Measurements from ENCODE around the gene ENTPD8.

DNA sequence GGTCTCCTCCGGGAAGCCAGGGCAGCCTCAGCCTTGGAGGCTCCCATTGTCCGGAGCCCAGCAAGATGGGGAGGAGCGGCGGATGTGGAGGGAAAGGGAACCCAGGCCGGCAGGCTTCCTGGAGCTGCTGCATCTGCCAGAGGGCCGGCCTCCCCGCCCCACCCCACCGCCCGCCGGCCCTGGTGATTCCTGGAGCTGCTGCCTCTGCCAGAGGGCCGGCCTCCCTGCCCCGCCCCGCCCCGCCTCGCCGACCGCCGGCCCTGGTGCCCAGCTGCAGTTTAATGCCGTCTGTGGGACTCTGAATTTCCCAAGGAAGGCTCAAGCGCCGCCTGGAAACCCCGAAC is 49.8 kb downstream of the ENTPD8 start:
- TF ChIP-seq PAX5 (IDR thresholded peaks at IDR 0.05; ENCODE audit: borderline replicate concordance, low read depth, low read length) (no peak), HCFC1 (IDR thresholded peaks at IDR 0.05; ENCODE audit: low read length) (no peak), POLR2AphosphoS5 (IDR thresholded peaks at IDR 0.05; ENCODE audit: low read length) (no peak), EZH2 (IDR thresholded peaks at IDR 0.05; ENCODE audit: borderline replicate concordance, control insufficient read depth, low read depth, low read length) (no peak), SP1 (IDR thresholded peaks at IDR 0.05; ENCODE audit: low read depth, low read length) (no peak), ATF3 (IDR thresholded peaks at IDR 0.05; ENCODE audit: borderline replicate concordance, extremely low read depth, low read depth, low read length) (no peak), RELA (IDR thresholded peaks at IDR 0.05; ENCODE audit: borderline replicate concordance, partially characterized antibody) (no peak), CREB1 (IDR thresholded peaks at IDR 0.05; ENCODE audit: low read depth) (no peak), GATAD2B (conservative IDR thresholded peaks at IDR 0.05; ENCODE audit: low read depth) (no peak), MEF2A (IDR thresholded peaks at IDR 0.05; ENCODE audit: insufficient read depth, low read depth, low read length) (no peak), FOXM1 (IDR thresholded peaks at IDR 0.05; ENCODE audit: low read depth, low read length) (no peak)
- TF ChIP-seq, protein P1, sequence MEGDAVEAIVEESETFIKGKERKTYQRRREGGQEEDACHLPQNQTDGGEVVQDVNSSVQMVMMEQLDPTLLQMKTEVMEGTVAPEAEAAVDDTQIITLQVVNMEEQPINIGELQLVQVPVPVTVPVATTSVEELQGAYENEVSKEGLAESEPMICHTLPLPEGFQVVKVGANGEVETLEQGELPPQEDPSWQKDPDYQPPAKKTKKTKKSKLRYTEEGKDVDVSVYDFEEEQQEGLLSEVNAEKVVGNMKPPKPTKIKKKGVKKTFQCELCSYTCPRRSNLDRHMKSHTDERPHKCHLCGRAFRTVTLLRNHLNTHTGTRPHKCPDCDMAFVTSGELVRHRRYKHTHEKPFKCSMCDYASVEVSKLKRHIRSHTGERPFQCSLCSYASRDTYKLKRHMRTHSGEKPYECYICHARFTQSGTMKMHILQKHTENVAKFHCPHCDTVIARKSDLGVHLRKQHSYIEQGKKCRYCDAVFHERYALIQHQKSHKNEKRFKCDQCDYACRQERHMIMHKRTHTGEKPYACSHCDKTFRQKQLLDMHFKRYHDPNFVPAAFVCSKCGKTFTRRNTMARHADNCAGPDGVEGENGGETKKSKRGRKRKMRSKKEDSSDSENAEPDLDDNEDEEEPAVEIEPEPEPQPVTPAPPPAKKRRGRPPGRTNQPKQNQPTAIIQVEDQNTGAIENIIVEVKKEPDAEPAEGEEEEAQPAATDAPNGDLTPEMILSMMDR (IDR thresholded peaks at IDR 0.05 in 2 of 3, conservative IDR thresholded peaks at IDR 0.05 in 1 of 3; ENCODE audit: control insufficient read depth in 2 of 3, extremely low read depth in 1 of 3, insufficient read depth in 1 of 3, low read depth in 3 of 3, low read length in 3 of 3), result no peak
- TF ChIP-seq, protein P2, sequence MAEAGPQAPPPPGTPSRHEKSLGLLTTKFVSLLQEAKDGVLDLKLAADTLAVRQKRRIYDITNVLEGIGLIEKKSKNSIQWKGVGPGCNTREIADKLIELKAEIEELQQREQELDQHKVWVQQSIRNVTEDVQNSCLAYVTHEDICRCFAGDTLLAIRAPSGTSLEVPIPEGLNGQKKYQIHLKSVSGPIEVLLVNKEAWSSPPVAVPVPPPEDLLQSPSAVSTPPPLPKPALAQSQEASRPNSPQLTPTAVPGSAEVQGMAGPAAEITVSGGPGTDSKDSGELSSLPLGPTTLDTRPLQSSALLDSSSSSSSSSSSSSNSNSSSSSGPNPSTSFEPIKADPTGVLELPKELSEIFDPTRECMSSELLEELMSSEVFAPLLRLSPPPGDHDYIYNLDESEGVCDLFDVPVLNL (IDR thresholded peaks at IDR 0.05; ENCODE audit: low read depth, low read length), result no peak
- TF ChIP-seq, protein P3, sequence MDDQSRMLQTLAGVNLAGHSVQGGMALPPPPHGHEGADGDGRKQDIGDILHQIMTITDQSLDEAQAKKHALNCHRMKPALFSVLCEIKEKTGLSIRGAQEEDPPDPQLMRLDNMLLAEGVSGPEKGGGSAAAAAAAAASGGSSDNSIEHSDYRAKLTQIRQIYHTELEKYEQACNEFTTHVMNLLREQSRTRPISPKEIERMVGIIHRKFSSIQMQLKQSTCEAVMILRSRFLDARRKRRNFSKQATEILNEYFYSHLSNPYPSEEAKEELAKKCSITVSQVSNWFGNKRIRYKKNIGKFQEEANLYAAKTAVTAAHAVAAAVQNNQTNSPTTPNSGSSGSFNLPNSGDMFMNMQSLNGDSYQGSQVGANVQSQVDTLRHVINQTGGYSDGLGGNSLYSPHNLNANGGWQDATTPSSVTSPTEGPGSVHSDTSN (IDR thresholded peaks at IDR 0.05; ENCODE audit: insufficient replicate concordance, low read depth, low read length), result no peak
